ENCODE results near the gene TRIM2. TPM values are rescaled to one million over a fixed set of nuclear protein-coding genes. Genes with fewer than 3 reads are reported as not detected.
"Not testable (repeated sequence)": the region's sequence is repeated elsewhere in the genome, so short reads cannot be mapped to it uniquely, and the experiment has no call there.

The TRIM2 gene
- total RNA-seq, 1 donor from 2014 or later = 40.8 TPM

DNA sequence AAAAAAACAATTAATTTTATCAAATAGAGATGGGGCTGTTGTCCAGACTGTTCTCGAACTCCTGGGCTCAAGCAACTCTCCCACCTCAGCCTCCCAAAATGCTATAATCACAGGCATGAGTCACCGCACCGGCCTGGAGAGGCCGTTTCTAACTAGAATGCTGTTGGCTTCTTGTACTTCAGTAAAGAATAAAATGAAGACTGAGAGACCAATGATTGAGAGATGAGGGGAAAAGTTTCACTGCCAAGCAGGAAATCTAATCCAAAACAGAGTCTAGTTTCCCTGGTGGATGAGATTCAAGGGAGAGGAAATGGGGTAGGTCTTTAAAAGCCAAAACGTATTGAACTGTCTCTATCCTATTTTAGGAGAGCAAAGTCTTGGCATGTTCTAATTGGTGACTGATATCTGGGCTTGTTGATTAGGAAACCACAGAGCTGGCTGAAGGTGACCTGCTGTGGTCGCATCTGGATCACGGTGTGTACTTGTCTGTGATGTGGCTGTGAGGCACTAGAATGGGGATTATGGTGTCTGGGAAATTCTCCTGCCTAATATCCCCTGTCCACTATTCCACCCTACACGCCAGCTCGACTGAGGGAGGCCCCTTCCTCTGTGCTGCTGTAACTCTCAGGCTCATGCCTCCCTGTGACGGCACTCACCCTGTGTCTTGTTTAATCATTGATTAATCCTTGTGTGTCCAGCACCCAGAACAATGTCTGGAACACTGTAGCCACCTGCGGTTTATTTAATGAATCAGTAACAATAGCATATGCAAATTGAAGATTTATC, 15.0 kb upstream of the TRIM2 start:
- peak overlapping the region; percentile 26 for H3K4me3 ChIP-seq (ENCODE audit: low read depth, low read length)
- TF ChIP-seq, protein P1, sequence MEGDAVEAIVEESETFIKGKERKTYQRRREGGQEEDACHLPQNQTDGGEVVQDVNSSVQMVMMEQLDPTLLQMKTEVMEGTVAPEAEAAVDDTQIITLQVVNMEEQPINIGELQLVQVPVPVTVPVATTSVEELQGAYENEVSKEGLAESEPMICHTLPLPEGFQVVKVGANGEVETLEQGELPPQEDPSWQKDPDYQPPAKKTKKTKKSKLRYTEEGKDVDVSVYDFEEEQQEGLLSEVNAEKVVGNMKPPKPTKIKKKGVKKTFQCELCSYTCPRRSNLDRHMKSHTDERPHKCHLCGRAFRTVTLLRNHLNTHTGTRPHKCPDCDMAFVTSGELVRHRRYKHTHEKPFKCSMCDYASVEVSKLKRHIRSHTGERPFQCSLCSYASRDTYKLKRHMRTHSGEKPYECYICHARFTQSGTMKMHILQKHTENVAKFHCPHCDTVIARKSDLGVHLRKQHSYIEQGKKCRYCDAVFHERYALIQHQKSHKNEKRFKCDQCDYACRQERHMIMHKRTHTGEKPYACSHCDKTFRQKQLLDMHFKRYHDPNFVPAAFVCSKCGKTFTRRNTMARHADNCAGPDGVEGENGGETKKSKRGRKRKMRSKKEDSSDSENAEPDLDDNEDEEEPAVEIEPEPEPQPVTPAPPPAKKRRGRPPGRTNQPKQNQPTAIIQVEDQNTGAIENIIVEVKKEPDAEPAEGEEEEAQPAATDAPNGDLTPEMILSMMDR (conservative IDR thresholded peaks at IDR 0.05; ENCODE audit: low read depth, low read length) = no peak
- peak; percentile 75 for DNase-seq (ENCODE audit: low read depth)

- TF ChIP-seq, protein P1 (conservative IDR thresholded peaks at IDR 0.05; ENCODE audit: low read depth, low read length) = no peak
- no peak for DNase-seq (ENCODE audit: low read depth)
- H3K4me3 ChIP-seq (ENCODE audit: low read depth, low read length) = no peak overlapping the region
Observed at GRCh38 chr4:153191795-153192363, 12.4 kb upstream of the TRIM2 start.

- H3K4me3 ChIP-seq (ENCODE audit: low read depth, low read length) = no peak overlapping the region
- DNase-seq (ENCODE audit: low read depth) = no peak
- TF ChIP-seq, protein P1 (conservative IDR thresholded peaks at IDR 0.05; ENCODE audit: low read depth, low read length) = no peak
Observed at GRCh38 chr4:153197301-153197700, 6.9 kb upstream of the TRIM2 start.

DNA sequence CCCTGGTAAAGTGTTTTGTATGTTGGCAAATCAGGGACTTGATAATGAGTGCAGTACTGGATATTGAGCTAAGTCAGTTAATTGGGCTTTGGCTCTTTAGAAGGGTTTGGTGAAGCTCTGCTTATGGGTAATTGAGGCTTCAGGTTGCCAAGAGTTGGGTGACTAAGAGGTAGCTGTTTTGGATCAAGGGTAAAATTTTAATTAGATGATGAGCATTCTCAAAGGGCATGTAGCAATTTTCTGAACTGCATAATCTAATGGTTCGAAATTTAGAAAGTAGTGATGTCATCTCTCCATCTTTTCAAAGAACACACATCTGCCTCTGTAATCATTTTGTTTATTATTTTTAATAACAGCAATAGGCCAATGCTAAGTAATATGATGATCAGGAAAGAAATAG, 5.5 kb upstream of the TRIM2 start:
- no peak for DNase-seq (ENCODE audit: low read depth)
- TF ChIP-seq, protein P1 (conservative IDR thresholded peaks at IDR 0.05; ENCODE audit: low read depth, low read length) = no peak
- H3K4me3 ChIP-seq (ENCODE audit: low read depth, low read length) = no peak overlapping the region

DNA sequence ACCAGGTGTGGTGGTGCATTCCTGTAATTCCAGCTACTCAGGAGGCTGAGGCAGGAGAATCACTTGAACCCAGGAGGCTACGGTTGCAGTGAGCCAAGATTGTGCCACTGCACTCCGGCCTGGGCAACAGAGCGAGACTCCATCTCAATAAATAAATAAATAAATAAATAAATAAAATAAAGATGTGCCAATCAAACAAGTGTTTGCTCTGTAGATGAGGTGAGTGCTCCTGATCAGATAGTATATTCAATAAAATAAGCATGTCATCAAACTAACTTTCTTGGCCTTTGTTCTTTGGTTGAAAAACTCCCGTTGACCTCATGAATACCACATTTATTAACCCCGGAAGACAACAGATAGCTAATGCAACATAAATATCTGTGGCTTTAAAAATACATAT, 497 bp upstream of the TRIM2 start:
- DNase-seq (ENCODE audit: low read depth) = not testable (repeated sequence)
- H3K4me3 ChIP-seq (ENCODE audit: low read depth, low read length) = peak overlapping the region; percentile 47

- peak overlapping the region; percentile 47 for H3K4me3 ChIP-seq (ENCODE audit: low read depth, low read length)
- TF ChIP-seq, protein P1 (conservative IDR thresholded peaks at IDR 0.05; ENCODE audit: low read depth, low read length) = peak; percentile 21
- DNase-seq (ENCODE audit: low read depth) = no peak
Observed at GRCh38 chr4:153204728-153205648, 745 bp downstream of the TRIM2 start.

GRCh38 chr4:153205757-153206156, 1.5 kb downstream of the TRIM2 start:
- TF ChIP-seq, protein P1 (conservative IDR thresholded peaks at IDR 0.05; ENCODE audit: low read depth, low read length) = no peak
- peak overlapping the region; percentile 47 for H3K4me3 ChIP-seq (ENCODE audit: low read depth, low read length)
- no peak for DNase-seq (ENCODE audit: low read depth)
